Raji (cell line): ENCODE results near the gene POU6F2.

Experiments
- POLR2A ChIP-seq: IDR thresholded peaks from 2 replicates; pipeline ENCODE4 v1.6.1; 2011; ENCODE audit warnings: low read depth, low read length, control low read depth; ENCODE audit not compliant: insufficient read depth

The POU6F2 gene

DNA sequence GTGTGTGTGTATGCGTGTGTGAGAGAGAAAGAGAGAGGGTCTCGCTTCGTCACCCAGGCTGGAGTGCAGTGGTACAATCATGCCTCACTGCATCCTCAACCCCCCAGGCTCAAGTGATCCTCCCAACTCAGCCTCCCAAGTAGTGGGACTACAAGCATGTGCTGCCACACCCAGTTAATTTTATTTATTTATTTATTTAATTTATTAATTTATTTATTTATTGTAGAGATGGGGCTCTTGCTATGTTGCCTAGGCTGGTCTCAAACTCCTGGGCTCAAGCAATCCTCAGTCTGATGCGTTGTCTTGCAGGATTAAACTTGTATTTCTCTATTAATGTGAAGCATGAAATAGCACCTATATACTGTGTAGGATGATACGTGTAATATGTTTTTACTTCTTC lies 21.8 kb upstream of the POU6F2 start:
- no peak for TF ChIP-seq POLR2A

DNA sequence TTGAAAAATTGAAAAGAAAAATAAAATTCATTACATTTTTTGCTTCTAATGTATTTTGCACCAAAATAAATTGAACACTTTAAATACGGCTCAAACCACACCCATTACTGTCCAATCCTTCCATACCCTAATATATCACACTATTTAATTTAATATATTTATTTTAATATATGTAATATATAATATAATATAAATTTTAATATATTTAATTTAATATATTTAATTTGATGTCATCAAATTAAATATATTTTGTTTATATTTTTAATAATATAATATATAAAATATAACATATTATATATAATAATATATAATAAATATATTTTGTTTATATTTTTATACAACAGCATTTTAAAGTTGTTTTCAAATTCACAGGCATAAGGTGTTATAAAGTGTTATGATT lies 15.7 kb upstream of the POU6F2 start:
- TF ChIP-seq POLR2A, result no peak

DNA sequence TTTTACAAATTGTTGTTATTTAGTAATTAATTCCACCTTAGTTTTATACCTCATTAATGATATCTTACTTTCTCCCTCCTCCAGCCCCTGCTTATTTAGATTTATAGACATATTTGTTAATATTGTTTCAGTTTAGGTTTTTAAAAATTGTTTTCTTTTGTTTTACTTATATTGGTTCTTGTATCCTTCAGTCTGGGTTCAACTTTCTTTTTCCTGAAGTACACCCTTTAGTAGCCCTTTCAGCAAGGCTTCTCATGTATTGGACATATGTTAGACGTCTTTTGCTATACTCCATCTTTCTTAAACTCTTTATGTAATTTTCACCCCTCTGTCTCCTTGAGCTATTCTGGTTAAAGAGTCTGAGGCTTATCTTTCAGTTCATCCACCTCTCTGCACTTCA lies 12.8 kb upstream of the POU6F2 start:
- TF ChIP-seq POLR2A, result no peak

DNA sequence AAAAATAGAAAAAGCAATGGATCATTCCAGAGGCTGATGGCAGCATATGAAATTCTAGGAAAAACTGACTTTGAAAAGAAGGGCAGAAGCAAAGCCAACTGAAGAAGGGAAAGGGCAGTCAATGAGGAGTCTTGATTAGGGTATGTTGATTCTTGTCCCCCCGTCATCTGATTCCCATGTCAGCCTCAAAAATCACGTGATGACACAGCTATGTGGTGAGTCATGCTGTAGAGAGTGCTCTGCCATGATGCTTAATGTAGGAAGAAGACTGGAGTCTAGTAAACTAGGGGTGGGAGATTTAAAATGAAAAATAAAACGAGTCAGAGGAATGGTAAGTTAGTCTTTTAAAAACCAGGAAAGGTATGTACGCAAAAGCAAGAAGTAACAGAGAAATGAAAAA lies 3.9 kb upstream of the POU6F2 start:
- no peak for TF ChIP-seq POLR2A

DNA sequence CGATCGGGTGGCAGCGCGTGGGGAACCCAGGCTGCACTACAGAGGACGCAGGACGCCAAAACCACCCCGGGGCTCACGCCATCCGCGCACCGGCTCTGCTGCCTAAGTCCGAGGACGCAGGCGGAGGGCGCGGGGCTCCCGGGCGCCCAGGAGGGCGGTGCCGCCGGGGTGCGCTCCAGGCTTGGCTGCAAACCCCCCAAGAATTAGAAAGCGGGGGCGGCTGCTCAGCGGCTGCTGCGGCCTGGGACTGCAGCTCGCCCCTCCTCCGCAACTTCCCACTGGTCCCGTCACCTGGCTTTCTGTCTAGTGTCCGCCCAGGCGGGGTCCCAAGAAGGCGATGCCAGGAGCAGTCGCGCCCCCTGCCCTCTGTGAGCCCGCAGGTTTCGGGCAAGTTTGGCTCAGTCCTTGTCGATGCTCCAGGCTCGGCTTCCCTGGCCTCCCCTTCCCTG lies 1.7 kb upstream of the POU6F2 start:
- TF ChIP-seq POLR2A, result no peak

DNA sequence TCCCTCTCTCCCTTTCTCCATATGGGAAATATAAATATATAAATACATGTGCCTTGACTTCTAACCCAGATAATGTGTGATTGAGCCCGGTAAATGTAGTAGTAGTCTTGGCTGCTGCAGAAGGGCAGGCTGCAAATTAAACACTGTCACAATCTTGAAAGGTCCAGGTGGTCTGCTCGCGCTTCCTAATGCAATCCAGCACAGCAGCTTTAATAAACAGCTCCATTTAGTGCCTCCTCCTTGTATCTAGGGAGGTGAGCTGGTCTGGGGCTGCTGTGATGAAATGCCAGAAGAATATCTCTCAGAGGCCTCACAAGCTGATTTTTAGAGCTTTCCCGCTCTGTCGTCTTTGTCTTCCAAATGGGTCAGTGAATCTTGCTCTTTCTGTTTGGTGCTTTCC lies 782 bp downstream of the POU6F2 start:
- no peak for TF ChIP-seq POLR2A

DNA sequence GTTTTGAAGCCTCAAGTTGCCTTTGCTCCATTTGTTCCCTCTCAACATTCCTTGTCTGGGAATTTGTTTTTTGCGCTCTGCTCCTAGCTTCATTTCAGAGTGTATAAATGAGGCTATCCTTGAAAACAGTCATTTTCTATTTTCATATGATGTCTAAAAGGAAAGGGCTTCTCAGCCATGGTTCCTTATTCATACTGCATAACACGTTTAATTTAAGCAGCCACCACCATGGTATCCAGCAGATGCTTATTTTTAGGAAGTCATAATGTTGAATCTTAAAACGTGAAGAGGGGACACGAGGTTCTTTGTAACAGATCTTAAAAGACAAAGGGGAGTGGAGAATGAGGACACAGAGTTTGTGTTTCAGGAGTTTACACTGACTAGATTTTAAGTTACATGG lies 14.5 kb downstream of the POU6F2 start:
- no peak for TF ChIP-seq POLR2A

DNA sequence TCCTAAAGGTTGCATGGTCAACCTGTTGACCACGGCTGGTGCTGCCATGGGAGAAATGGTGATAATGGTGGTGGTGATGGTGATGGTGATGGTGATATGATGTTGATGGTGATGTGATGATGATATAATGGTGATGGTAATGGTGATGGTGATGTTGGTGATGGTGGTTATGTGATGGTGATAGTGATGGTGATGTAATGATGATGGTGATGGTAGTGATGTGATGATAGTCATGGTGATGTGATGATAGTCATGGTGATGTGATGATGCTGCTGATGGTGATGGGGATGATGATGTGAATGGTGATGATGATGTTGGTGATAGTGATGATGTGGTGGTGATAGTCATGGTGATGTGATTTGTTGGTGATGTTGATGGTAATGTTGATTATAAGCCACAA lies 23.9 kb downstream of the POU6F2 start:
- TF ChIP-seq POLR2A, result no peak

DNA sequence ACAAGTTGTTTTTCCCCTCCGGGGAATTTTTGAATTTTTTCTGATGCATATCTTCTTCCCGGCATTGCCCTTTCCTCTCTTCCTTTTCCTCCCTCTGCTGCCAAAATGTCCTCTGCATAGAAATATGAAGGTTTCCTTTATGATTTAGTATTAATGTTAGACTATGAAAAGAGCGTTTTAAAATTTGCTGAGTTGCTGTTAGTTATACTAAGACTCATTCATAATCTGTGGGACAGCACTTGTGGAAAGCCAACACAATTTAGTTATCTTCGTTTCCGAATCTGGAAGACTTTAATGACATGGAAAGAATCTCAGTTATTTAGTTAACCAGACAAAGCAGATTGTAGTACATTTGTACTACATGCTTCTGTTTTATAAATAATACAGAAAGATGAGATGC lies 25.0 kb downstream of the POU6F2 start:
- TF ChIP-seq POLR2A, result no peak

DNA sequence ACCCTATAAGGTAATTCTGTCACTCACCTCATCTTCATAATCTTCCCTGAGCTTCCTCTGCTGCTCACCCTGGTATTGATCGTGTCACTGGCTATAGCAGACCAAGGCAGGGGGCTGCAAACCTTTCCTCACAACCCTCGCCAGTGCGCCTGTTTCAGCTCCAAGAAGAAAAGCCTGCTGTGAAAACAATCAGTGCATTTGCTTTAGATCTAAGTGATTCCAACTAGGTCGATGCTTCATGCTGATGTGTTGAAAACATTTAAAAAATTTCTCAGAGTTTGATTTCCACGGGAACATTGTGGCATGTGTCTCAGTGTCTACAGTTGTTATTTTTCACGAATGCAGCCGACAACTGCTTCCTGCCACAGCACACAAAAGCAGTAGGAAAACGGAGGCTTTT lies 27.3 kb downstream of the POU6F2 start:
- no peak for TF ChIP-seq POLR2A

DNA sequence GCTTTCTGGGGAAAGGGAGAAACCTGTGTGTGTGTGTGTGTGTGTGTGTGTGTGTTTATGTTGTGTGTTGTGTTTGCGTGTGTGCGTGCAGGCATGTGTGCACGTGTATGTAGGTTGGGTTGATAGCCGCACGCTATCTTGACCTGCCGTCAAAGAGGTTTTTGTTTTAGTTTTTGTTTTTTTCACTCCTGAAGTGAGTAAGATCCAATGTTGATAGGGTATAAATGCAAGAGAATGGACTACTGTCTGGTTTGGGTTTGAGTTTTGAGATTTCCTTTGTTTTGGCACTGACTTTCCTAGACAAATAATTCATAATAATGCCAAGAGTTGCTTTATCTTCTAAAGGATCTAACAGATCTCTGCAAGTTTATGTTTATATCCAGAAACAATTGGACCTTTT lies 27.8 kb downstream of the POU6F2 start:
- TF ChIP-seq POLR2A, result no peak

DNA sequence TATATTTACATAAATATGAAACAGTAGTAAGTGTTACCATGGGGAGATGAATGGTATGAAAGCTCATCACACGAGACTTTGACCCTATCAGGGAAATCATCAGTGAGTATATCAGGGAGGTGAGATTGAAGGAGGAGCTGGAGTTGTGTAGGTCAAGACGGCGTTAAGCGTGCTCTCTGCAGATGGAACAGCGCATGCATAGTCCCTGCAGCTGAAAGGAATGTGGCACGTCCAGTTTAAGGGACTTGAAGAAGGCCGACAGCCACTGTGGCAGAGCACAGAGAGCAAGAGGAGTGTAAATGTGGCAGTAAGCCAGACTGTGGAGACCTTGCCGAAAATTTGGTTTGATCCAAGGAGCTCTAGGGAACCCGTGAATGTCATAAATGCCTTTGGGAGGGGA lies 38.9 kb downstream of the POU6F2 start:
- TF ChIP-seq POLR2A, result no peak

DNA sequence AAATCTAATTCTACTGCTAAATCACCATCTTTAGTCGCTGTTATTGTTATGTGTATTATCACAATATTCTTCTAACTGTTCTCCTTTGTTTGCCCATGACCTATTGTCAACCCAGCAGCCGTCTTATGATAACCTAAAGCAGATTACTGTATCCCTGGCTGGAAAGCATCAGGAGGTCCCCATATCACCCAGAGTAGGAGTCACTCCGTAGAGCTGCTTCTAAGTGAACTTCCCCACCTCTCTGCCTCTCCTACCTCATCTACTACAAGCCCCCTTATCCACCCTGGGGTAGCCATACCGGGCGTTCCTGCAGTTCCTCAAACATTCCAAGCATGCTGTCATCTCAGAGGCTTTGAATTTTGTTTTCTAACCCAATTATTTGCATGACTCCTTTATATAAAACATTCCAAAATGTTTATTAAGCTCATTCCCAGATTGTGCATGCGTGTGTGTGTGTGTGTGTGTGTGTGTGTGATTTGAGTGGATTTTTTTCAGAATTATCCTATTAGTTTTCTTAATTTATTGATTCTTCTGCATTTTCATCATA lies 39.7 kb downstream of the POU6F2 start:
- TF ChIP-seq POLR2A, result no peak

DNA sequence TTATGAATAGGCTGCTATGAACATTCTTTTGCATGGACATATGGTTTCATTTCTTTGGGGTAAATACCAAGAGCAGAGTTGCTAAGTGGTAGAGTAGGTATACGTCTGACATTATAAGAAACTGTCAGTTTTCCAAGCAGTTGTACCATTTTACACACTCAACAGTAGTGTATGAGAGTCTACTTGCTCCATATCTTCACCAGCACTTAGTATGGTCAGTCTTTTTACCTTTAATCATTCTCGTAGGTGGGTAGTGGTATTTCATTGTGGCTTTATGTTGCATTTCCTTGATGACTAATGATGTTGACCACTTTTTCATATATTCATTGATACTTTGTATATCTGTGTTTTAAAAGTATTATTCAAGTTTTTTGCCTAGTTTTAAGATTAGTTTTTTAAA lies 45.1 kb downstream of the POU6F2 start:
- no peak for TF ChIP-seq POLR2A

DNA sequence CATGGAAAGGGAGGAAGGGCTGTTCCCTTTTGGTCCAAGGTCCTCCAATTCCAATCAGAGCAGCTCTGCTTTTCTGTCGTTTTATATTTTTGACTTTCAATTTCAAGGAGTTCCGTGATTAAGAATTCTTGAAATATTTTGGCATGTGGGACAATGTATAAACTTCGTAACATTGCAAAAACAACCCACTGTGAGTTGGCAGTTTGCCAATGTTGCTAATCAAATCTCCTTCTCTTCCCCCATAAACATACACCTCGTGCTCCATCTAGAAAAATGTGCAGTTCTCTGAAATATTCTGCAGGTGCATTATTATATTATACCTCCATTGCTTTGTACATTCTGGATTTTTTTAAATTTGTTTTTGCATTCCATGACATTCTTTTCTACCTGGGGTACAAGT lies 49.8 kb downstream of the POU6F2 start:
- TF ChIP-seq POLR2A, result no peak

DNA sequence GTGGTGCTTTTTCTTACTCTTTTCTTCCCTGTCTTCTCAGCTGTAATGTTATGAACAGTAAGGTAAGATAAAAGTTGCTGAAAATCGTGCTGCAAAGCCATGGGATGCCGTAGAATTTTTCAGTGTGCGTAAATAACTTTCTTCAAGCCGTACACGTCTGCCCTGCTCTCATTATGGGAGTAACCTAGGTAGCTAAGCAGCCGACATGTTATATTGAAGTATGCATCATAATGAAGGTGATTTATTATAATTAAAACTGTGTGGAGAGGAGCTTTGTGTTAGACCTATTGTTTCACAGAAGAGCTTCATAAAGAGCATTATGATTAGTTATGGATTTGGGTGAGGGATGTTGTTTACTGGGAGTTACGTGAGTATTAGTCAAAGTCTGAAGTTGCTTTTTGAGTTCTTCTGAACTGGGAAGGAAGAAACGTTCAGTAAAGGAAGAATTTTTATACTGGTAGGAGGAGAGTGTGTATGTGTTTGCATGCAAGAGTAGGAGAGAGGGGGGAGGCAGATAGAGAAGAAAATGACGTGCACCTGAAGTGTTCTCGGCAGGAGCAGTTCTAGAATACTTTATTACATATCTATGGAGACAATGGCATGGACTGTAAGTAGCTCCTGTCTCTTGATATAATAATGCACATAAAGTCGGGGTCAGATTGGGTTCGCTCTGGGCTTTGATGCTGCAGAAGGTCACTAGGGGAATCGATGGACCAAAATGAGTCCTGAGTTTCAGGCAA lies 56.3 kb downstream of the POU6F2 start:
- TF ChIP-seq POLR2A, result no peak

DNA sequence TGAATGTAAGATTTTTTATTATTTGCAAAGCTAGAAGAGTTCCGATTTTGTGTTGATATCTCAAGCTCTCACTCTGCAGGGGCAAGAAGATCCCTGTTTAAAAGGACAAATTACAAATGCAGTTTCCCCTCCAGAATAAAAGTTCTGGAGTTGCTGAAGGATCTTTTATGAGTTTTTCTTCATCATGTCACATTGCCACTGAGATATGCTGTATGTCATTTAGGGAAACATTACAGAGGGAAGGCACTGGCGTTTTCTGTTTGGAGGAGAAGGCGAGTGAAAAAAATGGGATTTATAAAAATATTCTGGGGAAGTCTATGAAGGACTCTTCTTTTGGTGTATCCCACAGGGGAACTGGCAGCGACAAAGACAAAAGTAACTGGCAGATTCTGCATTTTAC lies 57.4 kb downstream of the POU6F2 start:
- TF ChIP-seq POLR2A, result no peak

DNA sequence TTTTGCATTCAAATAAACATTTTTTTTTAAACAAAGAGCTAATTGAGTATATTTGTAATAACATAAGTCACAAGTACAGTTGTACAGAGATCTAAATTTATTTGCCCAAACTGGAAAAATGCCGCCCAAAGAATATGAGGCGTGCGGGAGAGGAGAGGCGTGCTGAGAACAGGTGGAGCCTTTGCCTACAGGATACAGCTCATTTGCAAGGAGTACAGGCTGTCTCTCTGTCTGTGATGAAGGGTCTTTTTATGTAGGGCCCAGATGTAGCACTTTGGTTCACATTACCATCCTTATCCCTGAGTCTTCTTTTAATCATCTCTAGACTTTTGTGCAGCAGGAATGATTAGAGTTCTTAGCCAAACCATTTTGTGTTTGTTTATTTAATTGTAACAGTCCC lies 58.2 kb downstream of the POU6F2 start:
- no peak for TF ChIP-seq POLR2A

DNA sequence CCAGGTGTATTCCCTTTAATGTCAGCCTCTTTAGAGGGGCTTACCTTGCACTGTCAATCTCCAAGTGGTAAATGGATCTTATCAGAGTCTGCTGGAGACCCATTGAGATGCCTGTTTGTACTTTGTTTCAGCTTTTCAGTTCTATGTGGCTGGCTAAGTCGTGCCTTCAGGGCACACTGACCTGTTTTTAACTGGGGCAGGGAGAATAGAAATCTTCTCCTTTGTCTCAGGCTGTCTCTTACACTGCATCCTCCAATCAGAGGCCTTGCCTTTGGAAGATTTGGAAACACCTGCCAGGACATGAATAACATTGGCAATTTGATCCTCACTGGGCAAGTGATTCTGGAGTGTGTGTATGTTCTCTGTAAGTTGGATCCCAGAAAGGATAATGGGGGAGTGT lies 65.0 kb downstream of the POU6F2 start:
- no peak for TF ChIP-seq POLR2A
